ENCODE data around the gene FOXC1. TPM values are rescaled to one million over a fixed set of nuclear protein-coding genes. Genes with fewer than 3 reads are reported as not detected.

FOXC1 gene
- polyA plus RNA-seq, 1 of the 3 experiments (the other 2 are of a cell fraction), result 4.3 TPM

GRCh38 chr6:1651362-1651761, 41.6 kb downstream of the FOXC1 start:
- Histone ChIP-seq H3K36me3 (replicated peaks in 1 of 2; ENCODE audit: control insufficient read depth in 1 of 2, insufficient read depth in 2 of 2, low read length in 1 of 2) (no peaks in the 10 kb centered on the region), H3K79me2 (ENCODE audit: insufficient read depth) (no peaks in the 10 kb centered on the region), H3K27ac (ENCODE audit: low read depth in 2 of 2, low read length in 1 of 2) (no peak overlapping the region), H3F3A (replicated peaks; ENCODE audit: insufficient read depth) (no peaks in the 10 kb centered on the region), H3K9me2 (no peaks in the 10 kb centered on the region), H3K4me2 (no peak overlapping the region), H3K4me3 (ENCODE audit: low read depth in 2 of 2, low read length in 1 of 2) (no peak overlapping the region), H4K20me1 (ENCODE audit: insufficient read depth) (no peaks in the 10 kb centered on the region), H3K27me3 (ENCODE audit: insufficient read depth) (no peaks in the 10 kb centered on the region), H2AFZ (ENCODE audit: low read depth) (no peak overlapping the region), H3K9ac (no peak overlapping the region), H3K9me3 (no peaks in the 10 kb centered on the region), H3K4me1 (ENCODE audit: control insufficient read depth in 1 of 2, insufficient read depth in 2 of 2, low read depth in 1 of 2, low read length in 1 of 2) (no peaks in the 10 kb centered on the region)
- POLR2A ChIA-PET, result no interaction called here
- DNase-seq, result no peak
- 83% methylated on average over 1 of the region's 3 CpGs for WGBS (ENCODE audit: low lambda C conversion rate)
- TF ChIP-seq MAX (IDR thresholded peaks at IDR 0.05; ENCODE audit: low read depth) (no peak), RCOR1 (IDR thresholded peaks at IDR 0.05; ENCODE audit: low read length) (no peak), MXI1 (IDR thresholded peaks at IDR 0.05; ENCODE audit: low read depth, low read length) (no peak), POLR2AphosphoS5 (IDR thresholded peaks at IDR 0.05; ENCODE audit: low read depth, low read length) (no peak), RFX5 (IDR thresholded peaks at IDR 0.05; ENCODE audit: low read length) (no peak), GABPA (IDR thresholded peaks at IDR 0.05; ENCODE audit: low read depth) (no peak), FOXJ3 (CRISPR knock-in tag; IDR thresholded peaks at IDR 0.05) (no peak), ELF1 (IDR thresholded peaks at IDR 0.05) (no peak), PBX3 (IDR thresholded peaks at IDR 0.05) (no peak), SIN3A (IDR thresholded peaks at IDR 0.05; ENCODE audit: borderline replicate concordance, low read depth, low read length) (no peak)
- TF ChIP-seq, protein P1, sequence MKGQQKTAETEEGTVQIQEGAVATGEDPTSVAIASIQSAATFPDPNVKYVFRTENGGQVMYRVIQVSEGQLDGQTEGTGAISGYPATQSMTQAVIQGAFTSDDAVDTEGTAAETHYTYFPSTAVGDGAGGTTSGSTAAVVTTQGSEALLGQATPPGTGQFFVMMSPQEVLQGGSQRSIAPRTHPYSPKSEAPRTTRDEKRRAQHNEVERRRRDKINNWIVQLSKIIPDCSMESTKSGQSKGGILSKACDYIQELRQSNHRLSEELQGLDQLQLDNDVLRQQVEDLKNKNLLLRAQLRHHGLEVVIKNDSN (IDR thresholded peaks at IDR 0.05; ENCODE audit: borderline replicate concordance, low read depth), result no peak
- TF ChIP-seq, protein P2, sequence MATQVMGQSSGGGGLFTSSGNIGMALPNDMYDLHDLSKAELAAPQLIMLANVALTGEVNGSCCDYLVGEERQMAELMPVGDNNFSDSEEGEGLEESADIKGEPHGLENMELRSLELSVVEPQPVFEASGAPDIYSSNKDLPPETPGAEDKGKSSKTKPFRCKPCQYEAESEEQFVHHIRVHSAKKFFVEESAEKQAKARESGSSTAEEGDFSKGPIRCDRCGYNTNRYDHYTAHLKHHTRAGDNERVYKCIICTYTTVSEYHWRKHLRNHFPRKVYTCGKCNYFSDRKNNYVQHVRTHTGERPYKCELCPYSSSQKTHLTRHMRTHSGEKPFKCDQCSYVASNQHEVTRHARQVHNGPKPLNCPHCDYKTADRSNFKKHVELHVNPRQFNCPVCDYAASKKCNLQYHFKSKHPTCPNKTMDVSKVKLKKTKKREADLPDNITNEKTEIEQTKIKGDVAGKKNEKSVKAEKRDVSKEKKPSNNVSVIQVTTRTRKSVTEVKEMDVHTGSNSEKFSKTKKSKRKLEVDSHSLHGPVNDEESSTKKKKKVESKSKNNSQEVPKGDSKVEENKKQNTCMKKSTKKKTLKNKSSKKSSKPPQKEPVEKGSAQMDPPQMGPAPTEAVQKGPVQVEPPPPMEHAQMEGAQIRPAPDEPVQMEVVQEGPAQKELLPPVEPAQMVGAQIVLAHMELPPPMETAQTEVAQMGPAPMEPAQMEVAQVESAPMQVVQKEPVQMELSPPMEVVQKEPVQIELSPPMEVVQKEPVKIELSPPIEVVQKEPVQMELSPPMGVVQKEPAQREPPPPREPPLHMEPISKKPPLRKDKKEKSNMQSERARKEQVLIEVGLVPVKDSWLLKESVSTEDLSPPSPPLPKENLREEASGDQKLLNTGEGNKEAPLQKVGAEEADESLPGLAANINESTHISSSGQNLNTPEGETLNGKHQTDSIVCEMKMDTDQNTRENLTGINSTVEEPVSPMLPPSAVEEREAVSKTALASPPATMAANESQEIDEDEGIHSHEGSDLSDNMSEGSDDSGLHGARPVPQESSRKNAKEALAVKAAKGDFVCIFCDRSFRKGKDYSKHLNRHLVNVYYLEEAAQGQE (IDR thresholded peaks at IDR 0.05; ENCODE audit: low read depth, low read length), result no peak
- CTCF ChIA-PET, result interaction anchor here (1.1 to 1.4 kb wide), 3 partner anchors 11 to 15 kb away, joined by 3 to 5 read pairs (median 5); no protein-coding TSS in a partner anchor

DNA sequence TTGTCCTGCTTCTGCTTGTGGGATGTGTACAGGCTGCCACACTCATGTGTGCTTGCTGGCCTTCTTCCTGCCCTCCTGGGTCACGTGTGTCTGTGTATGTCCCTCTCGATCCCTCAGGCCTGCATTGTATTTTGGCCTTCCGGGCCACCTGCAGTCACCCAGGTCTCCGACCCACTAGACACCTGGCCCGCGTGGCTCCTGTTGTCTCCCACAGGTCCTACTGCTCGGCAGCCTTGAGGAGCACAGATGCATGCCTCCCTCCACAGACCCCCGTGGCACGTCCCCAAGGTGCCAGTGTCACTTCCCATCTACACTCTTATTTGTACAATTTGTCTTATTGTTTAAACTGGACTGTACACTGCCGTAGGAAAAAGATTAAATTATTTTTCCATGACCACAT, 43.1 kb downstream of the FOXC1 start:
- H3K9me3 ChIP-seq, result no peaks in the 10 kb centered on the region
- H3F3A ChIP-seq (replicated peaks; ENCODE audit: insufficient read depth), result no peaks in the 10 kb centered on the region
- CTCF ChIA-PET, result no interaction called here
- no peaks in the 10 kb centered on the region for H3K27me3 ChIP-seq (ENCODE audit: insufficient read depth)
- H4K20me1 ChIP-seq (ENCODE audit: insufficient read depth), result no peaks in the 10 kb centered on the region
- POLR2A ChIA-PET, result no interaction called here
- peaks cover 0 to 2% of the 10 kb centered on the region in 2 experiments; a peak in 1 of 4 replicates for H3K4me1 ChIP-seq (ENCODE audit: control insufficient read depth in 1 of 2, insufficient read depth in 2 of 2, low read depth in 1 of 2, low read length in 1 of 2)
- no peak overlapping the region for H3K9ac ChIP-seq
- H3K27ac ChIP-seq (ENCODE audit: low read depth in 2 of 2, low read length in 1 of 2), result no peak overlapping the region
- H2AFZ ChIP-seq (ENCODE audit: low read depth), result no peak overlapping the region
- H3K79me2 ChIP-seq (ENCODE audit: insufficient read depth), result no peaks in the 10 kb centered on the region
- no peaks in the 10 kb centered on the region for H3K9me2 ChIP-seq
- DNase-seq, result no peak
- WGBS (ENCODE audit: low lambda C conversion rate), result 84% methylated on average over 10 of the region's 10 CpGs
- H3K4me3 ChIP-seq (ENCODE audit: low read depth in 2 of 2, low read length in 1 of 2), result no peak overlapping the region
- H3K36me3 ChIP-seq (replicated peaks in 1 of 2; ENCODE audit: control insufficient read depth in 1 of 2, insufficient read depth in 2 of 2, low read length in 1 of 2), result no peaks in the 10 kb centered on the region
- H3K4me2 ChIP-seq, result no peak overlapping the region
- TF ChIP-seq TAF1 (IDR thresholded peaks at IDR 0.05; ENCODE audit: borderline replicate concordance, low read depth, low read length) (no peak), FOXM1 (IDR thresholded peaks at IDR 0.05; ENCODE audit: low read depth) (no peak), RFX5 (IDR thresholded peaks at IDR 0.05; ENCODE audit: low read length) (no peak), MXI1 (IDR thresholded peaks at IDR 0.05; ENCODE audit: low read depth, low read length) (no peak), RCOR1 (IDR thresholded peaks at IDR 0.05; ENCODE audit: low read length) (no peak), FOXJ3 (CRISPR knock-in tag; IDR thresholded peaks at IDR 0.05) (no peak), SMC3 (IDR thresholded peaks at IDR 0.05; ENCODE audit: low read depth, low read length) (no peak)
- TF ChIP-seq, protein P3, sequence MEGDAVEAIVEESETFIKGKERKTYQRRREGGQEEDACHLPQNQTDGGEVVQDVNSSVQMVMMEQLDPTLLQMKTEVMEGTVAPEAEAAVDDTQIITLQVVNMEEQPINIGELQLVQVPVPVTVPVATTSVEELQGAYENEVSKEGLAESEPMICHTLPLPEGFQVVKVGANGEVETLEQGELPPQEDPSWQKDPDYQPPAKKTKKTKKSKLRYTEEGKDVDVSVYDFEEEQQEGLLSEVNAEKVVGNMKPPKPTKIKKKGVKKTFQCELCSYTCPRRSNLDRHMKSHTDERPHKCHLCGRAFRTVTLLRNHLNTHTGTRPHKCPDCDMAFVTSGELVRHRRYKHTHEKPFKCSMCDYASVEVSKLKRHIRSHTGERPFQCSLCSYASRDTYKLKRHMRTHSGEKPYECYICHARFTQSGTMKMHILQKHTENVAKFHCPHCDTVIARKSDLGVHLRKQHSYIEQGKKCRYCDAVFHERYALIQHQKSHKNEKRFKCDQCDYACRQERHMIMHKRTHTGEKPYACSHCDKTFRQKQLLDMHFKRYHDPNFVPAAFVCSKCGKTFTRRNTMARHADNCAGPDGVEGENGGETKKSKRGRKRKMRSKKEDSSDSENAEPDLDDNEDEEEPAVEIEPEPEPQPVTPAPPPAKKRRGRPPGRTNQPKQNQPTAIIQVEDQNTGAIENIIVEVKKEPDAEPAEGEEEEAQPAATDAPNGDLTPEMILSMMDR (IDR thresholded peaks at IDR 0.05), result no peak
- TF ChIP-seq, protein P4, sequence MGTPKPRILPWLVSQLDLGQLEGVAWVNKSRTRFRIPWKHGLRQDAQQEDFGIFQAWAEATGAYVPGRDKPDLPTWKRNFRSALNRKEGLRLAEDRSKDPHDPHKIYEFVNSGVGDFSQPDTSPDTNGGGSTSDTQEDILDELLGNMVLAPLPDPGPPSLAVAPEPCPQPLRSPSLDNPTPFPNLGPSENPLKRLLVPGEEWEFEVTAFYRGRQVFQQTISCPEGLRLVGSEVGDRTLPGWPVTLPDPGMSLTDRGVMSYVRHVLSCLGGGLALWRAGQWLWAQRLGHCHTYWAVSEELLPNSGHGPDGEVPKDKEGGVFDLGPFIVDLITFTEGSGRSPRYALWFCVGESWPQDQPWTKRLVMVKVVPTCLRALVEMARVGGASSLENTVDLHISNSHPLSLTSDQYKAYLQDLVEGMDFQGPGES (IDR thresholded peaks at IDR 0.05; ENCODE audit: low read depth, low read length), result no peak

Data from SK-N-SH (cell line).